Head of caudate nucleus (tissue), 42 donors: ENCODE data around the gene NGEF.

ENCODE experiments used
- DNase-seq, 42 donors: peaks; one replicate each; pipeline versions ENCODE4 v3.0.0 to v3.0.0-alpha.2; 2020 to 2021; ENCODE audit warnings: mixed read lengths in 7 of 42
- intact Hi-C: fragments of 100-400 bp; cut with DNase I; formaldehyde crosslinking; loops from one replicate; pipeline ENCODE4 v1.15.0; 2022

The NGEF gene

GRCh38 chr2:232981767-232982360 lies 31.2 kb downstream of the NGEF start:
- DNase-seq, result peak in 6 of 42 donors; percentile 9 to 29 (median 22)
- intact Hi-C loops, result no loop called here

DNA sequence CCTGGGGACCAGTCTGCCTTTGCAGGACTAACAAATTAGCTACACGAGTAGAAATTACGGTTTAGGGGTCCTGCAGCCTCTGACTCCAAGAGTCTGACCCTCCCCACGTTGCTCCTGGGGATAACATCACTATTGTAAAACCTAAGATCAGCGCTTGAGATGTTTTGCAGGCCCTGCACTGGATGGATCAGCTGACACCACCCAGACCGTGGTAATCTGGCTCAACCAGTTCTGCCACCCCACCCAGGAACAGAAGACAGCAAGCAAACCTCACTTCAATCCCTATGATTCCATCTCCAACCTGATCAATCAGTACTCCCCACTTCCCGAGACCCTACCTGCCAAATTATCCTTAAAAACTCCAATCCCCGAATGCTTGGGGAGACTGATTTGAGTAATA lies 31.7 kb downstream of the NGEF start:
- intact Hi-C loops, result no loop called here
- peak in 5 of 42 donors; percentile 4 to 31 (median 11) for DNase-seq

DNA sequence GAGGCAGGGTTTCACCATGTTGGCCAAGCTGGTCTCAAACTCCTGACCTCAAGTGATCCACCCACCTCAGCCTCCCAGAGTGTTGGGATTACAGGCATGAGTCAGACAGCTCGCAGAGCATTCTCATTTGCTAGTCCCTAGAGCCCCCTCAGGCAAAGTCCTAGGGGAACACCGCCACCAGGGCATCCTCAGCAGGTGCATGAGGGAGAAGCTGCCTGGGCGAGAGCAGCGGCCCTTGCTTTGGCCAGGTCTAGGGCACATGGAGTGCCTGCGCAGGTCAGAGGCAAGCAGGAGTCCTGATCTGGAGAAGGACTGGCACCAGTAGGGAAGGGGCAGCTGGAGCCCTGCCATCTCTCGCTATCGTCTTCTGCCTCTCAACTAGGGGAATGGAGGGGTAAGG lies 32.4 kb downstream of the NGEF start:
- peak in 6 of 42 donors; percentile 15 to 36 (median 28) for DNase-seq
- intact Hi-C loops, result no loop called here

DNA sequence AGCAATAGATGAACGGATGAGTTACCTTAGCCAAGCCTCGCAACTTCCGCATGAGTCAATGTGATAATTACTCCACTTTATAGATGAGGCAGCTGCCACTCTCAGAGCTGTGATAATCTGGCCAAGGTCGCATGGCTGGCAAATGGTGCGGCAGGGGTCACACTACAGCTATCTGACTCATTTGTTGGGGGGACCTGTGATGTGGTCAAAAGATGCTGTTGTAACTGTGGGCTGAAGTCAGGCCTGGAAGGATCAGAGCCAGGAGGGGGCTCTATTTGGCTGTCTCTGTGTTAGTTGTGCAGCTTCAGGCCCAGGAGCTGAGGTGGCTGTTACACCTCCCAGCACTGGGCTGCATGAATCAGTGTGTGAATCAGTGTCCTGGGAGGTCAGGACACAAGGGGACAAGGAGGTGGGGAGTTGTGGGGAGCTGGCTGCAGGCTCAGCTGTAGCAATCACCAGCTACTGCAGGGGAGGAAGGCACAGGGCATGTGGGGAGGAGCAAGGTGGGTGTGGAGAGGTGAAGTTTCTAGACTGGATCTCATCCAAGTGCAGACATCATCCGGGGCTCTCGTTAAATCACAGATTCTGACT lies 33.1 kb downstream of the NGEF start:
- intact Hi-C loops, result no loop called here
- peak; percentile 24 to 88 (median 62) for DNase-seq

DNA sequence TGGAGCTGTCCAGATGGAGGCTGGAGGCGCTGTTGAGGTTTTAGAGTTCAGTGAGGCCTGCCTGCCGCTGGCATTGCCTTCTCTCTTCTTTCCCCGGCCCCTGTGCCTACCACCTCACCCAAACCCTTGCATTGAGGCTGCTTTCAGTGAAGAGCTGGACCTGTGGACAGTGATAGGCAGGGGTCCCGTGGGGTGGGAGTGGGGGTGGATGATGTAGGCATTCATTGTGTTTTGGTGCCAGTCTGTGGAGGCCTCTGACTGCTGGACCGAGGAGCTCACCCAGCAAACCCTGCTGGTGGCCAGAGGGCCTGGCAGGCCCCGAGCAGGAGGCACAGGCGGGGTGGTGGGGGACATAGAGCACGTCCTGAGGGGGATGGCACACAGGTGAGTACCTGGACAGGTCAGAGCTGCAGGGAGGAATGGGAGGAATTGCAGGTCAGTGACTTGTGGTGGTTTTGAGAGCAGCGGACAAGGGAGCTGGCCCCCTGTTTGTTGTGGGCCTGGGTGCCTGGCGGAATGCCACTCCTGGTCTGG lies 35.6 kb downstream of the NGEF start:
- intact Hi-C loops, result no loop called here
- DNase-seq, result peak in 3 of 42 donors; percentile 7 to 32 (median 29)

DNA sequence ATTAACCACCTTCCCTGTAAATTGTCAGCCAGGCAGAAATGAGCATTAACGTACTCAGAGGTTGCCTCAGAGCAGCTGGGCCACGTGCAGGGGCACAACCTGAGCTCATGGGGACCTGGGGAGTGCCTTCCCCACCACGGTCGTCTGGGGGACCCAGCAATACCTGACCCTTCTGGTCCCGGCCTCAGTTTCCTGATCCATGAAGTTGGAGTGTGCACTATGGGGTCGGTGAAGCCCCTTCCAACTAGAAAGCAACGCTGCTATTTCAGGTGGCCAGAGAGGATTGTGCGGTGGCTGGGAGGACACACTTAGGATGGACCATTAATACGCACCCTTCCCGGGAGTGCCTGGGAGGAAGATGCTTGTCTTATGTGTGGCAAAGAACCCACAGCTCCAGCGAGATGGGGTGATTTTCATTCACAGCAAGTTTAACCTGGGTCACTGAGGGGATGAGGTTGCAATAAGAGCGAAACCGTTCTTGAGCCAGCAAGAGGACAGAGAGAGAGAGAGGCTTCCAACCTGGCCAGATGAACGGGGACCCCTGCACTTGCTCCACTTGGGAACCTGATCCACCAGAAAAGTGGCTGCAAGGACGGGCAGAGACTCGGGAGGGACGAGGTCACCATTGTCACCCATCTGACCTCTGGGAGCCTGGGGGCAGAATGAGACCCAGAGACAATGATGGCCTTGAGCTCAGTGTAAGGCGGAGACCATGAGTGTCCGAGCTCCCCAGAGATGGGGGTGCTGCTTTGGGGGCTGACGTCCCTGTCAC lies 36.2 kb downstream of the NGEF start:
- intact Hi-C loops, result no loop called here
- DNase-seq, result peak in 5 of 42 donors; percentile 4 to 29 (median 19)

- intact Hi-C loops, result no loop called here
Observed at GRCh38 chr2:232976176-232976575, 36.9 kb downstream of the NGEF start.

DNA sequence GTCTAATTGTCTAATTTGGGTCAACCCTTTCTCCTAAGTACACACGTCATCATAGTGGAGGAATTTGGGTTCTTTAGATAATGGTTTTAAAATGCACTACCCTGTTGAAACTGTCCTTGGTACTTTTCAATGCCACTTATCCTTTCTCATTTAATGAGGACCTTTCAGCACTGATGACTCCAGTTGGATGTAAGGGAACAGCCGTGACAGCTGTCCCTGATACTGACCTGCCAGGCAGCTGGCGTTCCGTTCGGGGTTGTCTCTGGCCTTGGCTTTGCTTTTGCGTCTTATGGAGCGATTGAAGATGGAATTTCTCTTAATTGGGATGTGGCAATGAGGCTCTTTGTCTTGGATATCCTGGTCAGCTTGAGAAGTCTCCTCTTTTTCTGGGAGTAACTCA lies 38.7 kb downstream of the NGEF start:
- DNase-seq, result peak in 3 of 42 donors; percentile 7 to 25 (median 13)
- intact Hi-C loops, result no loop called here

More at GRCh38 chr2:232976176-232976575, 36.9 kb downstream of the NGEF start:
- peak in 2 of 42 donors; percentile 9 to 30 for DNase-seq

- peak in 8 of 42 donors; percentile 10 to 61 (median 42) for DNase-seq
Observed at GRCh38 chr2:232973796-232974195, 39.3 kb downstream of the NGEF start.

GRCh38 chr2:232973011-232973735 lies 39.9 kb downstream of the NGEF start:
- intact Hi-C loops, result no loop called here
- peak in 5 of 42 donors; percentile 7 to 31 (median 15) for DNase-seq

More at GRCh38 chr2:232973796-232974195, 39.3 kb downstream of the NGEF start:
- intact Hi-C loops, result no loop called here

GRCh38 chr2:232971744-232972143 lies 41.3 kb downstream of the NGEF start:
- peak in 6 of 42 donors; percentile 2 to 29 (median 6) for DNase-seq
- intact Hi-C loops, result no loop called here

DNA sequence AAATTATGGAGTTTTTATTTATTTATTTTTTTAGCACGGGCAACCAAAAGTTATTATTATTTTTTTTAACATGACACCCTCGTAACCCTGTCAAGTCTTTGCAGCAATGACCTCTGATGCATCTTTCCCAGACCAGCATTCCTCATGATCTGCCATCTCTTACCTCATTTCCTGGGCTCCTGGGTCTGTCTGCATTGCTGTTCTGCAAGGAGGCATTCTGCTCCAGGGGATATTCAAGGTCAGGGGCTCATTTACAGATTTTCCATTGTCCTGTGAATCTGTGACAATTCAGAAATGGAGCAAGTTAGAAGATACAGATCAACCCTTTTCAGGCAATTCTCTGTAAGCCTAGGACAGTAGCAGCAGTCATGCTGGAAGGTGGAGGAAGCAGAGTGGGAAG lies 43.0 kb downstream of the NGEF start:
- peak in 1 of 42 donors; percentile 22 for DNase-seq
- intact Hi-C loops, result no loop called here

GRCh38 chr2:232967474-232967873 lies 45.6 kb downstream of the NGEF start:
- intact Hi-C loops, result no loop called here
- peak in 1 of 42 donors; percentile 16 for DNase-seq

GRCh38 chr2:232966122-232966521 lies 46.9 kb downstream of the NGEF start:
- intact Hi-C loops, result no loop called here
- peak in 3 of 42 donors; percentile 1 to 27 (median 18) for DNase-seq

DNA sequence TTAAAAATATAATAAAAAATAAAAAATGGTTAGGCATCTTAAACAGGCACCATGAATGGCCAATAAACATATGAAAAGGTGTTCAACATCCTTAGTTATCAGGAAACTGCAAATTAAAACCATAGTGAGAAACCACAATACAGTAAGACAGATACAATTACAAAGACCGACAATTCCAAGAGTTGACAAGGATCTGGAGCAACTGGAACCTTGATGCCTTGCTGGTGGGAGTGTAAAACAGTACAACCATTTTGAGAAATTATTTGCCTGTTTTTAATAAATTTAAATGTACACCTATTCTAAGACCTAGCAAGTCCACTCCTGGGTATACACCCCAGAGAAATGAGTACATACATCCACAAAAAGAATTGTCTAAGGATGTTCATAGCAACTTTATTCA lies 49.1 kb downstream of the NGEF start:
- DNase-seq, result no peak
- intact Hi-C loops, result no loop called here

- DNase-seq, result no peak
- intact Hi-C loops, result no loop called here
Observed at GRCh38 chr2:232960862-232961261, 52.2 kb downstream of the NGEF start.

DNA sequence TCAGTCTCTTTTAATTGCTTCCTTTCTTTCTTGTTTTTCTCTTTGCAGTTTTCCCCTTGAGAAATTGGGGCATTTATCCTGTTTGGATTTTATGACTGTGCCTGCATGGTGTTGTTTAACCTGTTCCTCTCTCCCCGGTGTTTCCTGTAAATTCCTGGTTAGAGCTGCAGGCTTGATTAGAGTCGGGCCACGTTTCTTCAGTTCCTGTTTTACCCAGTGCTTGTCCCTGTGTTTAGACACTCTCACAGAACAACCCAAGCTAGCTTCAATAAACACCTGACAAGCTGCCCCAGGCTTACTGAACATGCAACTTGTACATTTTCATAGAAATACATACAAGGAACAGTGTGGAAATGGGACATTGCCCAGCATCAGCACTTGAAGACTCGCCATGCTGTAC lies 53.9 kb downstream of the NGEF start:
- no peak for DNase-seq
- intact Hi-C loops, result no loop called here

- DNase-seq, result no peak
- intact Hi-C loops, result no loop called here
Observed at GRCh38 chr2:232957657-232958090, 55.4 kb downstream of the NGEF start.

DNA sequence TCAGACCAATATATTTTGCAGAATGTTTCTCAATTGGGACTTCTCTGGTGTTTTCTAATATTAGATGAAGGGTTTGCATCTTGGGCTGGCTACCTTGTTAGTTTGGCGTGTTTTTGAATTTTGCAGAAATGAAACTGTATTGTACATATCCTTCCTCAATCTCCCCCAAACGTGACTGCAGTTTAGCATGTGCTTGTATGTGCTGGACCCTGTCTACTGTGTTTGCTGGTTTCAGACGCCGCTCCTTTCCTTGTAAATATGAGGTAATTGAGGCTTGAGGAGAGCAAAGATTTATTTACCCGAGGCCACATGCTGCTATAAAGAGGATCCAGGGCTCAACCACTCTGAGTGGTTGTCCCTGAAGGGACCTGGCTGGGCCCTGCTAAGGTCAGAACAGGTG lies 57.2 kb downstream of the NGEF start:
- intact Hi-C loops, result no loop called here
- DNase-seq, result no peak
